Measurements from ENCODE around the gene NBPF6. TPM values are rescaled to one million over a fixed set of nuclear protein-coding genes. Genes with fewer than 3 reads are reported as not detected.

The NBPF6 gene
- total RNA-seq, 2 donors from 2014 or later, result 0.86 TPM; not detected in 1

DNA sequence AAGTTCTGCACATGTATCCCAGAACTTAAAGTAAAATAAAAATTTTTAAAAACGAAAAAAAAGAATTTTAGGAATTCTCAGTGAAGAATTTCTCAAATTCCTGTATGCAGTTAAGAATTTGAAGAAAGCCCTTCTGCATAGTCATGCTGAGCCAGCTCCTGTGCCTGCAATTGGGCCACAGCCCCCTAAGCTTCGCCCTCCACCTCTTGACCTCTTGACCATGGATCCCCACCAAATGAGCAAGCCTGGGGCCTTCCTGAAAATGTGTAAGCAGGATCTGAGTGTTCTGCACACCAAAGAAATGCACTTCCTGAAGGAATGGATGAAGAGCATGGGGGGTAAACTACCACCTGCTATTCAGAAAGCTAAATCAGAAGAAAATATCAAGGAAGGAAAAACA is 52.0 kb downstream of the NBPF6 start:
- Histone ChIP-seq H3K27me3 (no peaks in the 10 kb centered on the region), H3K4me1 (no peaks in the 10 kb centered on the region)
- no peak for DNase-seq

GRCh38 chr1:108502624-108503023 is 52.5 kb downstream of the NBPF6 start:
- Histone ChIP-seq H3K27ac (no peak overlapping the region), H3K9me3 (no peaks in the 10 kb centered on the region), H3K36me3 (no peaks in the 10 kb centered on the region), H3K4me3 (no peak overlapping the region), H3K27me3 (no peaks in the 10 kb centered on the region), H3K4me1 (no peaks in the 10 kb centered on the region), H3K9ac (ENCODE audit: low read depth in 2 of 2, low read length in 2 of 2) (no peak overlapping the region)
- DNase-seq, result no peak
- intact Hi-C loops (cut with DNase I), result no loop called here
- TF ChIP-seq CTCF (IDR thresholded peaks at IDR 0.05), result no peak

More for the DNA sequence above, 52.0 kb downstream of the NBPF6 start:
- Histone ChIP-seq H3K9ac (ENCODE audit: low read depth in 2 of 2, low read length in 2 of 2) (no peak overlapping the region), H3K4me3 (no peak overlapping the region), H3K27ac (no peak overlapping the region), H3K9me3 (no peaks in the 10 kb centered on the region), H3K36me3 (no peaks in the 10 kb centered on the region)
- TF ChIP-seq CTCF (IDR thresholded peaks at IDR 0.05), result no peak
- intact Hi-C loops (cut with DNase I), result no loop called here

GRCh38 chr1:108503062-108503733 is 53.1 kb downstream of the NBPF6 start:
- no peak for DNase-seq
- no peak overlapping the region for H3K4me3 ChIP-seq
- no peaks in the 10 kb centered on the region for H3K4me1 ChIP-seq
- H3K9me3 ChIP-seq, result no peaks in the 10 kb centered on the region
- H3K36me3 ChIP-seq, result no peaks in the 10 kb centered on the region
- intact Hi-C loops (cut with DNase I), result no loop called here
- no peaks in the 10 kb centered on the region for H3K27me3 ChIP-seq
- no peak overlapping the region for H3K27ac ChIP-seq
- TF ChIP-seq CTCF (IDR thresholded peaks at IDR 0.05), result no peak
- no peak overlapping the region for H3K9ac ChIP-seq (ENCODE audit: low read depth in 2 of 2, low read length in 2 of 2)

DNA sequence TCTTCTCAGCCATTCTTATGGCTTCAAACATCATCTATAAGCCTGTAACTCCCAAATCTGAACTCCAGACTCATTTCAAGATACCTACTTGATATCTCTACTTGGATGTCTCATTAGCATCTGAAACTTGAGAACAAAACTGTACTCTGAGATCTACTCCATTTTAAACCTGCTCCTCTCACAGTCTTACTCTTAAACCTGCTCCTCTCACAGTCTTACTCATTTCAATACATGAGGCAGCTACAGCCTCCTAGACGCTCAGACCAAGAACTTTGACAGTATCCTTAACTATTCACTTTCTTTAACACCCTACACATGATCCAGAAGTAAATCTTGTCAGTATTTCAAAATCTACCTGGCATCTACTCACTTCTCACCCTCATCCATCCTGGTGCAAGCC is 54.3 kb downstream of the NBPF6 start:
- Histone ChIP-seq H3K27ac (no peak overlapping the region), H3K27me3 (no peaks in the 10 kb centered on the region), H3K36me3 (no peaks in the 10 kb centered on the region), H3K4me3 (no peak overlapping the region), H3K9me3 (no peaks in the 10 kb centered on the region), H3K4me1 (no peaks in the 10 kb centered on the region), H3K9ac (ENCODE audit: low read depth in 2 of 2, low read length in 2 of 2) (no peak overlapping the region)
- TF ChIP-seq CTCF (IDR thresholded peaks at IDR 0.05), result no peak
- intact Hi-C loops (cut with DNase I), result no loop called here
- no peak for DNase-seq

DNA sequence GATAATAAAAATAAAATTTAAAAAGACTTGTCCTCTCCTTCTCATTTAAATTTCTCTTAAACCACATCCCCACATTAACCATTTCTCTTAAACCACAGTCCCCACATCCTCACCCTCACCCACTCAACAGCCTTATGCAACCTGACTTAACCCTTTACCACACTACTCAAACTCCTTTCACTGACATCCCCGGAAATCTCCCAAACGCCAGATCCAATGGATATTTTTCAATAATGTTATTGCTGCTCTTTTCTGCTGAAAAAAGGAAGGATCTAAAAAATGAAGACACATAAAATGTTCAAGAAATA is 55.6 kb downstream of the NBPF6 start:
- intact Hi-C loops (cut with DNase I), result no loop called here
- Histone ChIP-seq H3K27ac (no peak overlapping the region), H3K9me3 (no peaks in the 10 kb centered on the region), H3K4me1 (no peaks in the 10 kb centered on the region), H3K9ac (ENCODE audit: low read depth in 2 of 2, low read length in 2 of 2) (no peak overlapping the region), H3K36me3 (no peaks in the 10 kb centered on the region), H3K4me3 (no peak overlapping the region), H3K27me3 (no peaks in the 10 kb centered on the region)
- TF ChIP-seq CTCF (IDR thresholded peaks at IDR 0.05), result no peak
- no peak for DNase-seq

Data from colonic mucosa (tissue), 4 donors.